CD4-positive, alpha-beta T cell (primary cell): Measurements from ENCODE around the gene FAM177A1. TPM values are rescaled to one million over a fixed set of nuclear protein-coding genes. Genes with fewer than 3 reads are reported as not detected.

Experiments used
- ATAC-seq: fragments of 200-7000 bp; cut with Tn5 transposase; one replicate; pipeline ENCODE4 v1.10.0; 2022; ENCODE audit warnings: mild to moderate bottlenecking; ENCODE audit not compliant: poor library complexity
- CTCF ChIA-PET: fragments of 350-600 bp; sonication (Branson Sonifier 250); formaldehyde crosslinking; loops from one replicate; lab custom pipeline; 2021; ENCODE audit warnings: antibody characterized with exemption, inconsistent platforms; lab: Charles Lee
- POLR2A ChIA-PET: fragments of 350-600 bp; sonication (Branson Sonifier 250); formaldehyde crosslinking; loops from one replicate; lab custom pipeline; 2021; ENCODE audit warnings: antibody characterized with exemption, inconsistent platforms; lab: Charles Lee
- DNase-seq, 14 experiments: peaks; one replicate each; pipeline ENCODE4 v3.0.0-alpha.2; 2013 to 2020; ENCODE audit warnings: mixed read lengths in 2 of 14
- H3K27ac ChIP-seq, 2 donors: one replicate each; pipeline versions ENCODE4 v1.5.1 to v1.7.0; 2013; ENCODE audit warnings: low read length in 2 of 2, low read depth in 1 of 2, mild to moderate bottlenecking in 1 of 2
- H3K27me3 ChIP-seq, 2 experiments: 1 replicate in 1 of 2; 2 replicates in 1 of 2; pipeline versions ENCODE4 v1.6.1 to v1.7.0; 2013; ENCODE audit warnings: low read length in 2 of 2, control low read depth in 1 of 2, mild to moderate bottlenecking in 1 of 2, moderate library complexity in 1 of 2; ENCODE audit not compliant: insufficient read depth in 2 of 2, control insufficient read depth in 1 of 2
- H3K36me3 ChIP-seq: one replicate; pipeline ENCODE4 v1.6.1; 2013; ENCODE audit warnings: low read length, control low read depth; ENCODE audit not compliant: insufficient read depth
- H3K4me1 ChIP-seq: one replicate; pipeline ENCODE4 v1.6.1; 2013; ENCODE audit warnings: low read length, control low read depth; ENCODE audit not compliant: insufficient read depth
- H3K4me3 ChIP-seq: one replicate; pipeline ENCODE4 v1.5.1; 2013; ENCODE audit warnings: mild to moderate bottlenecking, low read length, moderate library complexity
- H3K9me3 ChIP-seq, 2 experiments: 1 replicate in 1 of 2; 2 replicates in 1 of 2; pipeline versions ENCODE4 v1.6.1 to v1.7.0; 2013; ENCODE audit warnings: low read length in 2 of 2, mild to moderate bottlenecking in 2 of 2, control low read depth in 1 of 2, moderate library complexity in 1 of 2; ENCODE audit not compliant: control insufficient read depth in 1 of 2, insufficient read depth in 1 of 2
- H3K27ac Mint-ChIP-seq: one replicate; pipeline ENCODE4 v1.8.0; 2020; ENCODE audit warnings: mixed read lengths
- H3K27me3 Mint-ChIP-seq: one replicate; pipeline ENCODE4 v1.8.0; 2021; ENCODE audit warnings: mixed read lengths
- H3K36me3 Mint-ChIP-seq: one replicate; pipeline ENCODE4 v1.8.0; 2021; ENCODE audit warnings: low read depth, mixed read lengths
- H3K4me1 Mint-ChIP-seq: one replicate; pipeline ENCODE4 v1.8.0; 2021; ENCODE audit warnings: low read depth, mixed read lengths
- H3K4me3 Mint-ChIP-seq: one replicate; pipeline ENCODE4 v1.8.0; 2020; ENCODE audit warnings: mild to moderate bottlenecking, mixed read lengths
- H3K9me3 Mint-ChIP-seq: one replicate; pipeline ENCODE4 v1.8.0; 2020; ENCODE audit warnings: mixed read lengths
- intact Hi-C, 2 experiments: fragments of 100-400 bp; cut with DNase I in 1 of 2; cut with micrococcal nuclease in 1 of 2; formaldehyde crosslinking; loops; one replicate each; pipeline versions ENCODE4 v1.15.1 to v1.9.0; 2023 to 2025; cut with DNase I, micrococcal nuclease
- total RNA-seq, 174 experiments: library from RNA in 2 of 174; stranded (reverse) in 2 of 174; gene quantifications; one replicate each; pipeline ENCODE4 v1.2.3 and lab custom pipeline; 2021 to 2026
- TF ChIP-seq, protein P1 (sequence below): fragments of 200-600 bp; IDR thresholded peaks from one replicate; pipeline ENCODE4 v1.8.0; 2022; ENCODE audit warnings: antibody characterized with exemption, mild to moderate bottlenecking

Gene FAM177A1
- total RNA-seq, 2 experiments from 2014 or later, result 172 to 186 TPM

DNA sequence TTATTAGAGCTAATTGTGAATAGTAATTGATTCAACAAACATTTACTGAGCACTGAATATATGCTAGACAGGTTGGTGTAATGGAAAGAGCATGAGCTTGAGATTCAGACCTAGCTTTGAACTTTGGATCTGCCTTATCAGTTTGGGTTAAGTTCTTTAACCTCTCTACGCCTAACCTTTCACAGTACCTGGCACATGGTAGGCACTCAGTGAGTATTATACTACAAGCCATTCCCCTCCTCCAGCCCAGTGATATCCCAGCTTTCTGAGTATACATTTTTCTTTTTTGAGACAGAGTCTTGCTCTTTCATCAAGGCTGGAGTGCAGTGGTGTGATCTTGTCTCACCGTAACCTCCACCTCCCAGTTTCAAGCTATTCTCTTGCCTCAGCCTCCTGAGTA lies 32.0 kb downstream of the FAM177A1 start:
- ATAC-seq, result no peak
- H3K4me1 ChIP-seq, result no peaks in the 10 kb centered on the region
- H3K27me3 ChIP-seq, result no peaks in the 10 kb centered on the region
- no peak for DNase-seq
- CTCF ChIA-PET, result no interaction called here
- intact Hi-C loops, result no loop called here
- Mint-ChIP-seq H3K9me3 (no peaks in the 10 kb centered on the region), H3K27me3 (no peaks in the 10 kb centered on the region), H3K4me3 (no peak overlapping the region), H3K36me3 (peaks cover 73% of the 10 kb centered on the region), H3K4me1 (no peaks in the 10 kb centered on the region), H3K27ac (no peak overlapping the region)
- POLR2A ChIA-PET, result interaction anchor here (0.6 to 0.7 kb wide), 2 partner anchors 29 to 549 kb away, joined by 3 read pairs; no protein-coding TSS in a partner anchor
- H3K27ac ChIP-seq, result no peak overlapping the region
- peaks cover 42% of the 10 kb centered on the region for H3K36me3 ChIP-seq
- TF ChIP-seq, protein P1, sequence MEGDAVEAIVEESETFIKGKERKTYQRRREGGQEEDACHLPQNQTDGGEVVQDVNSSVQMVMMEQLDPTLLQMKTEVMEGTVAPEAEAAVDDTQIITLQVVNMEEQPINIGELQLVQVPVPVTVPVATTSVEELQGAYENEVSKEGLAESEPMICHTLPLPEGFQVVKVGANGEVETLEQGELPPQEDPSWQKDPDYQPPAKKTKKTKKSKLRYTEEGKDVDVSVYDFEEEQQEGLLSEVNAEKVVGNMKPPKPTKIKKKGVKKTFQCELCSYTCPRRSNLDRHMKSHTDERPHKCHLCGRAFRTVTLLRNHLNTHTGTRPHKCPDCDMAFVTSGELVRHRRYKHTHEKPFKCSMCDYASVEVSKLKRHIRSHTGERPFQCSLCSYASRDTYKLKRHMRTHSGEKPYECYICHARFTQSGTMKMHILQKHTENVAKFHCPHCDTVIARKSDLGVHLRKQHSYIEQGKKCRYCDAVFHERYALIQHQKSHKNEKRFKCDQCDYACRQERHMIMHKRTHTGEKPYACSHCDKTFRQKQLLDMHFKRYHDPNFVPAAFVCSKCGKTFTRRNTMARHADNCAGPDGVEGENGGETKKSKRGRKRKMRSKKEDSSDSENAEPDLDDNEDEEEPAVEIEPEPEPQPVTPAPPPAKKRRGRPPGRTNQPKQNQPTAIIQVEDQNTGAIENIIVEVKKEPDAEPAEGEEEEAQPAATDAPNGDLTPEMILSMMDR, result no peak
- H3K9me3 ChIP-seq, result no peaks in the 10 kb centered on the region
- no peak overlapping the region for H3K4me3 ChIP-seq

DNA sequence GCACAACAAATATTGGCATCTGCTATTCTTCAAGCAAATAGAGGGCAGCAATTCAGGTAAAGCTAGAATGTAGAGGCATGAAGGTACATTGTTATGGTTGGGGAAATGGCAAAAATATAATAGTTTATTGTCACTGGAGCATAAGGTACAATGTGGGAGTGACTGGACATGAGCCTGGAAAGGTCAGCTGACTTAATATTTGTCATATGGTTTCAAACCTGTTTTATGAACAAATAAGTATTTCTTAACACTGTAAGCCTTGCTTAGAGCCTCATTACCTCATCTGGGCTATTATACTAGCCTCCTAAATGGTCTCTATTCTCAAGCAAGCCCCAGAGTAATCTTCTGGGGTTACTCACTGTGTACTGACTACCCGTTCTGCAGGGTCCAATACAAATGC lies 33.7 kb downstream of the FAM177A1 start:
- TF ChIP-seq, protein P1, result no peak
- ATAC-seq (no peak), DNase-seq (no peak)
- Histone ChIP-seq H3K36me3 (peaks cover 48% of the 10 kb centered on the region), H3K4me3 (no peak overlapping the region), H3K4me1 (no peaks in the 10 kb centered on the region), H3K9me3 (no peaks in the 10 kb centered on the region), H3K27me3 (no peaks in the 10 kb centered on the region), H3K27ac (no peak overlapping the region)
- ChIA-PET CTCF (interaction anchor here (1.6 kb wide), 1 partner anchor 19 kb away, joined by 3 read pairs; no protein-coding TSS in a partner anchor), POLR2A (no interaction called here)
- H3K9me3 Mint-ChIP-seq, result no peaks in the 10 kb centered on the region
- no peaks in the 10 kb centered on the region for H3K4me1 Mint-ChIP-seq
- no peak overlapping the region for H3K4me3 Mint-ChIP-seq
- H3K27me3 Mint-ChIP-seq, result no peaks in the 10 kb centered on the region
- no peak overlapping the region for H3K27ac Mint-ChIP-seq
- H3K36me3 Mint-ChIP-seq, result peaks cover 77% of the 10 kb centered on the region
- intact Hi-C loops, result no loop called here

DNA sequence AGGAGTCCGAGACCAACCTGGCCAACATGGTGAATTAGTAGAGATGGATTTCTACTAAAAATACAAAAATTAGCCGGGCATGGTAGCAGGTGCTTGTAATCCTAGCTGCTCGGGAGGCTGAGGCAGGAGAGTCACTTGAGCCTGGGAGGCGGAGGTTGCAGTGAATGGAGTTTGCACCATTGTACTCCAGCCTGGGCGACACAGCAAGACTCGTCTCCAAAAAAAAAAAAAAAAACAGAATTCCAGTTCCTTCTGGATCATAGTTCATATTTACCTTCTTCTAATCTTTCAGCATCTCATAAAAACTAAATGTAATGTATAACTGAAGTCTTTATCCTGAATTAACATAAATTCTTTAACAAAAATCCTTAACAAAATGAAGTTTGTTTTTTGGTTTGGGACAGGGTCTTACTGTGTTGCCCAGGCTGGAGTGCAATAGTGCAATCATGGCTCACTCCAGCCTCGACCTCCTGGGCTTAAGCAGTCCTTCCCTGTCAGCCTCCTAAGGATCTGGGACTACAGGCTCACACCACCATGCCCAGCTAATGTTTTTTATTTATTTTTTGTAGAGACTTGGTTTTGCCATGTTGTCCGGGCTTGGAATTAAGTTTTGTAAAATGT lies 37.6 kb downstream of the FAM177A1 start:
- TF ChIP-seq, protein P1, result no peak
- Mint-ChIP-seq H3K36me3 (peaks cover 83% of the 10 kb centered on the region), H3K27ac (no peak overlapping the region), H3K27me3 (no peaks in the 10 kb centered on the region), H3K4me1 (no peaks in the 10 kb centered on the region), H3K9me3 (no peaks in the 10 kb centered on the region), H3K4me3 (no peak overlapping the region)
- Histone ChIP-seq H3K36me3 (peaks cover 62% of the 10 kb centered on the region), H3K4me1 (no peaks in the 10 kb centered on the region), H3K27ac (no peak overlapping the region), H3K9me3 (no peaks in the 10 kb centered on the region), H3K27me3 (no peaks in the 10 kb centered on the region), H3K4me3 (no peak overlapping the region)
- intact Hi-C loops, result no loop called here
- DNase-seq, result no peak
- CTCF ChIA-PET, result no interaction called here
- no peak for ATAC-seq
- POLR2A ChIA-PET, result no interaction called here
